ENCODE data around the gene MEGF11. TPM values are rescaled to one million over a fixed set of nuclear protein-coding genes. Genes with fewer than 3 reads are reported as not detected.

The MEGF11 gene
- total and polyA plus RNA-seq, 9 donors: 0.04 to 11.4 (median 0.40) TPM; not detected in 2

DNA sequence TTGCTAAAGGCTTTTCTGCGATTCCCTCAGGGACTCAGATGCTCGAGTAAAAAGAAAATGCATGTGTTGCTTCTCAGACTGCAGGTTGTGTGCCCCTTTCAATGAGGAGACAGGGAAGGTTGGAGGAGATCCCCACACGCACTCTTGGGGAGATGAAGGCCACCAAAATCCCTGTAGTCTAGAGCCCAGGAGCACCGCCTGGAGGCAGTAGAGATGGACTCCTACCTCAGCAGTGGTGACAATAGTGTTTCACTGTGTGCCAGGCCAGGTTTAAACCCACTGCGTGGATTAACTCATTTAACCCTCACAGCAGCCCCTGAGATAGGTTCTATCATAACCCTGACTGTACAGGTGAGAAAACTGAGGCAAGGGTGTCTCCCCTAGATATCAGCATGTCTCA lies 15.2 kb downstream of the MEGF11 start:
- 83 to 87% (median 83%) methylated on average over 5 of the region's 5 CpGs for WGBS, 3 donors
- no peaks in the 10 kb centered on the region for H3K27me3 ChIP-seq
- H3K9me3 ChIP-seq: no peaks in the 10 kb centered on the region
- H3K36me3 ChIP-seq: no peaks in the 10 kb centered on the region
- no peaks in the 10 kb centered on the region for H3K4me1 ChIP-seq (ENCODE audit: insufficient read depth)
- DNase-seq: no peak
- intact Hi-C loops (cut with DNase I): no loop called here
- H3K4me3 ChIP-seq: no peak overlapping the region
- TF ChIP-seq, protein P1, sequence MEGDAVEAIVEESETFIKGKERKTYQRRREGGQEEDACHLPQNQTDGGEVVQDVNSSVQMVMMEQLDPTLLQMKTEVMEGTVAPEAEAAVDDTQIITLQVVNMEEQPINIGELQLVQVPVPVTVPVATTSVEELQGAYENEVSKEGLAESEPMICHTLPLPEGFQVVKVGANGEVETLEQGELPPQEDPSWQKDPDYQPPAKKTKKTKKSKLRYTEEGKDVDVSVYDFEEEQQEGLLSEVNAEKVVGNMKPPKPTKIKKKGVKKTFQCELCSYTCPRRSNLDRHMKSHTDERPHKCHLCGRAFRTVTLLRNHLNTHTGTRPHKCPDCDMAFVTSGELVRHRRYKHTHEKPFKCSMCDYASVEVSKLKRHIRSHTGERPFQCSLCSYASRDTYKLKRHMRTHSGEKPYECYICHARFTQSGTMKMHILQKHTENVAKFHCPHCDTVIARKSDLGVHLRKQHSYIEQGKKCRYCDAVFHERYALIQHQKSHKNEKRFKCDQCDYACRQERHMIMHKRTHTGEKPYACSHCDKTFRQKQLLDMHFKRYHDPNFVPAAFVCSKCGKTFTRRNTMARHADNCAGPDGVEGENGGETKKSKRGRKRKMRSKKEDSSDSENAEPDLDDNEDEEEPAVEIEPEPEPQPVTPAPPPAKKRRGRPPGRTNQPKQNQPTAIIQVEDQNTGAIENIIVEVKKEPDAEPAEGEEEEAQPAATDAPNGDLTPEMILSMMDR (IDR thresholded peaks at IDR 0.05): no peak
- H3K27ac ChIP-seq: no peak overlapping the region

DNA sequence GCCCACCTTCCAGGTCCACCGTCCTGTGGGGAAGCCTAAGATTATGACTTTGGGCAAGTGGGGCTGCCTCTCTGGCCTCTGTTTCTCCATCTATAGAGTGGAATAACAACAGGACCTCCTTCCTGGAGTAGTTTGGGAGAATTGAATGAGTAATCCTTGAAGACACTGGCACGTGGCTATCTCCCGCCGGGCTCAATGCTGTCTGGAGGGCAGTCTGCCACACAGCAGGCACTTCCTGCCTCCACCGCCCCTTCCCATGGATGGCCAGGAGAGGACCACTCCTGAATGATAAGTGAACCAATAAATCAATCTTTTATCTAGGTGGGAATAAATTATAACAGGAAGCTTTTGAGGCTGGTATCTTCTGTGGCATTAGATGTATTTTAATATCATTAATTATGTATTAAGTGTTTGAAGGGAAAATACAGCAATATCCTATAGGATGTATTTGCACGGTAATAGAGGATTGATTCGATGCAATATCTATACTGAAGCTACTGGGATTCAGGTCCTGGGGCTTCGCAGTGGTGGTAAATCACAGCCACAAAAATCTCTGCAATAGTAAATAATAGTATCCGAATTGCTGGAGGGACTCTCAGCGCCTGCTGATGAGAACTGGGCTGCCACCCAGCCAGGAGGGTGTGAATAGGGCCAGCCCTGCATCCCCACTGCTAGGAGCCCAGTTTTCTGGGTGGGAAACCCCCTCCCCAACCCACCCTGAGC lies 15.9 kb downstream of the MEGF11 start:
- intact Hi-C loops (cut with DNase I): no loop called here
- Histone ChIP-seq H3K27me3 (no peaks in the 10 kb centered on the region), H3K9me3 (no peaks in the 10 kb centered on the region), H3K4me1 (ENCODE audit: insufficient read depth) (no peaks in the 10 kb centered on the region), H3K27ac (no peak overlapping the region), H3K4me3 (no peak overlapping the region), H3K36me3 (no peaks in the 10 kb centered on the region)
- 59 to 71% (median 66%) methylated on average over 10 of the region's 10 CpGs for WGBS, 3 donors
- no peak for TF ChIP-seq EP300 (IDR thresholded peaks at IDR 0.05)
- DNase-seq: no peak

DNA sequence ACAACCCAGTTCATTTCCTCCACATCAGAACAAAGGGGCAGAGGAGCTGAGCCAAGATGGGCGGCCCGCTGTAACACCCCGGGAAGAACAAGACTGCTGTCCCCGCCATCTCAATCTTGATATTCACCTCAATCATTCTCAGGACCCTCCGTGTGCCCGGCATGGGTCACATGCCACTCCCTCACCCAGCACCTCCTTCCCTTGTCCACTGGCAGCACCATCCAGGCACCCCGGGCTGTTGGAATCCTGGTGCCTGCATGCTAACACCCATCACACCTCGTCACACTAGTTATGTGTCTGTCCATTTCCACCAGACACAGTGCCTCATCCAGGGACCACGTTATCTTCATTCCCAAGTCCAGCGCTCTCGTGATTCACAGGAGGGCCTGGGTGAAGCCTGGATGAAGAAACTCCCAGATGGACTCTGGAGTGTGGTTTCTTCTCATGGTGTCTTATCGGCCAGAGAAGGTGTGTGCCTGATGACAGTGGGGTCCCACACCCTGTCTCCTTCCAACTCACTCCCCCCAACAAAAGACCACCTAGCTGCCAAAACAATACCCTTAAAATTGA lies 16.7 kb downstream of the MEGF11 start:
- H3K9me3 ChIP-seq: no peaks in the 10 kb centered on the region
- 61 to 70% (median 69%) methylated on average over 12 of the region's 12 CpGs for WGBS, 3 donors
- TF ChIP-seq, protein P1 (IDR thresholded peaks at IDR 0.05): no peak
- TF ChIP-seq POLR2A (IDR thresholded peaks at IDR 0.05): no peak
- TF ChIP-seq EP300 (IDR thresholded peaks at IDR 0.05): no peak
- no peaks in the 10 kb centered on the region for H3K4me1 ChIP-seq (ENCODE audit: insufficient read depth)
- H3K27me3 ChIP-seq: no peaks in the 10 kb centered on the region
- H3K4me3 ChIP-seq: no peak overlapping the region
- H3K27ac ChIP-seq: no peak overlapping the region
- intact Hi-C loops (cut with DNase I): no loop called here
- DNase-seq: no peak
- H3K36me3 ChIP-seq: no peaks in the 10 kb centered on the region

DNA sequence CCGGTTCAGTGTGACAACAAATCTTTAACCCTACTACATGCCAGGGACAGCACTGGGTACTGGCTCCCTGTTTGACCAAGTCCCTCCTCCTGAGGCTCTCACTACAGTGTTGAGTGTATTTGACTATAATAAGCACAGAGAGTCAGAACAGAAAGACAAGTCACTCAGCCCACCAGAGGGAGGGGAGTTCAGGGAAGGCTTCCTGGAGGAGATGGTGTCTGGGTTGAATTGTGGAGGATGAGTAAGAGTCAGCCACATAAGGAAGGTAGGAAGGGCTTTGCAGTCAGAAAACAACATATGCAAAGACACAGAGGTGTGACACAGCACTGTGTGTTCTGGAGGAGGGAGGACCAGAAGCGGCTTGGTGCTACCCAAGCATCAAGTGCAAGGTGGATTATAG lies 17.7 kb downstream of the MEGF11 start:
- Histone ChIP-seq H3K9me3 (no peaks in the 10 kb centered on the region), H3K4me1 (ENCODE audit: insufficient read depth) (no peaks in the 10 kb centered on the region), H3K4me3 (no peak overlapping the region), H3K36me3 (no peaks in the 10 kb centered on the region), H3K27ac (no peak overlapping the region), H3K27me3 (no peaks in the 10 kb centered on the region)
- no peak for DNase-seq
- 43 to 50% (median 48%) methylated on average over 2 of the region's 2 CpGs for WGBS, 3 donors
- intact Hi-C loops (cut with DNase I): no loop called here
- TF ChIP-seq POLR2A (IDR thresholded peaks at IDR 0.05) (no peak), EP300 (IDR thresholded peaks at IDR 0.05) (no peak)
- TF ChIP-seq, protein P1 (IDR thresholded peaks at IDR 0.05): no peak

DNA sequence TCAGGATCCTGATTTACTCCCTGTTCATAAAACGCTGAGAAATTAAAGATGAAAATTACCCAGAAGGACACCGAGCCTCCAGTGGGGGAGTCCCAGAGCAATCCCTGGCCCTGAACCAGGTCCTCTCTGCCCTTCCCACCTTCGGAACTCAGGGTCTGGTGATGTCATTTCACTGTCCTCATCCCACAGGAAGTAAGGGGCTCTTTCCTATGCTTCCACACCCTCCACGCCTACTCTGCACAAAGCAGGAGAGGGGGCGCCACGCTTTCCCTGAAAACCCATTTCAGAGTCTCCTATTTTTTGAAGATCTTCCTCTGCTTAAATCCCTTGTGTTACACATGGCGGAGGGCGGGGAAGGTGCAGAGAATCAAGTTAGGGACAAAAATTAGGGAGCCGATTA lies 18.8 kb downstream of the MEGF11 start:
- H3K4me1 ChIP-seq (ENCODE audit: insufficient read depth): no peaks in the 10 kb centered on the region
- no peaks in the 10 kb centered on the region for H3K27me3 ChIP-seq
- no peak overlapping the region for H3K4me3 ChIP-seq
- TF ChIP-seq EP300 (IDR thresholded peaks at IDR 0.05) (no peak), POLR2A (IDR thresholded peaks at IDR 0.05) (no peak)
- TF ChIP-seq, protein P1 (IDR thresholded peaks at IDR 0.05): no peak
- intact Hi-C loops (cut with DNase I): no loop called here
- no peak for DNase-seq
- no peaks in the 10 kb centered on the region for H3K9me3 ChIP-seq
- no peaks in the 10 kb centered on the region for H3K36me3 ChIP-seq
- WGBS, 3 donors: 62 to 63% (median 62%) methylated on average over 9 of the region's 9 CpGs
- no peak overlapping the region for H3K27ac ChIP-seq
